Glutamatergic neuron (in vitro differentiated cells): ENCODE results near the gene MNAT1. TPM values are rescaled to one million over a fixed set of nuclear protein-coding genes. Genes with fewer than 3 reads are reported as not detected.
"Not testable (repeated sequence)": the region's sequence is repeated elsewhere in the genome, so short reads cannot be mapped to it uniquely, and the experiment has no call there.

Source experiments
- DNase-seq: peaks from one replicate; pipeline ENCODE4 v3.0.0; 2022
- H3K27ac Mint-ChIP-seq: one replicate; pipeline ENCODE4 v1.8.0; 2020; ENCODE audit warnings: mild to moderate bottlenecking, mixed read lengths, inconsistent platforms; ENCODE audit not compliant: unreplicated experiment
- H3K27me3 Mint-ChIP-seq: one replicate; pipeline ENCODE4 v1.8.0; 2020; ENCODE audit warnings: mild to moderate bottlenecking, moderate library complexity, mixed read lengths, inconsistent platforms; ENCODE audit not compliant: unreplicated experiment
- H3K36me3 Mint-ChIP-seq: one replicate; pipeline ENCODE4 v1.8.0; 2020; ENCODE audit warnings: mild to moderate bottlenecking, mixed read lengths, inconsistent platforms; ENCODE audit not compliant: unreplicated experiment
- H3K4me1 Mint-ChIP-seq: one replicate; pipeline ENCODE4 v1.8.0; 2020; ENCODE audit warnings: mild to moderate bottlenecking, low read depth, mixed read lengths, inconsistent platforms; ENCODE audit not compliant: unreplicated experiment
- H3K4me3 Mint-ChIP-seq: one replicate; pipeline ENCODE4 v1.8.0; 2020; ENCODE audit warnings: mild to moderate bottlenecking, mixed read lengths, inconsistent platforms; ENCODE audit not compliant: unreplicated experiment
- H3K9me3 Mint-ChIP-seq: one replicate; pipeline ENCODE4 v1.8.0; 2020; ENCODE audit warnings: mild to moderate bottlenecking, moderate library complexity, mixed read lengths, inconsistent platforms; ENCODE audit not compliant: unreplicated experiment
- CTCF ChIP-seq: fragments of 200-600 bp; sonication (generic); IDR thresholded peaks from one replicate; pipeline ENCODE4 v1.5.0; 2021; ENCODE audit not compliant: partially characterized antibody, unreplicated experiment
- total RNA-seq: library from RNA; stranded (reverse); fragmentation: NEBNext Ultra II Directional; extraction: Animal tissue kit (Norgen Biotek cat#: 25700); gene quantifications from one replicate; pipeline ENCODE4 v1.2.1, GENCODE V29; 2021; ENCODE audit not compliant: unreplicated experiment

MNAT1 gene
- total RNA-seq, 1 donor from 2014 or later: 45.2 TPM

- no peaks in the 10 kb centered on the region for H3K27me3 Mint-ChIP-seq
- H3K36me3 Mint-ChIP-seq: peaks cover 5% of the 10 kb centered on the region
- H3K27ac Mint-ChIP-seq: no peak overlapping the region
- TF ChIP-seq CTCF: no peak
- no peak for DNase-seq
- peaks cover 11% of the 10 kb centered on the region for H3K4me1 Mint-ChIP-seq
- H3K9me3 Mint-ChIP-seq: no peaks in the 10 kb centered on the region
- no peak overlapping the region for H3K4me3 Mint-ChIP-seq
Observed at GRCh38 chr14:60839657-60840056, 105.1 kb downstream of the MNAT1 start.

GRCh38 chr14:60840313-60840712 is 105.8 kb downstream of the MNAT1 start:
- Mint-ChIP-seq H3K27ac (no peak overlapping the region), H3K9me3 (no peaks in the 10 kb centered on the region), H3K4me1 (peaks cover 11% of the 10 kb centered on the region), H3K27me3 (no peaks in the 10 kb centered on the region), H3K36me3 (peaks cover 5% of the 10 kb centered on the region), H3K4me3 (no peak overlapping the region)
- TF ChIP-seq CTCF: no peak
- DNase-seq: peak; percentile 39

GRCh38 chr14:60845523-60845922 is 111.0 kb downstream of the MNAT1 start:
- Mint-ChIP-seq H3K36me3 (peaks cover 16% of the 10 kb centered on the region), H3K4me1 (peaks cover 8% of the 10 kb centered on the region), H3K4me3 (no peak overlapping the region), H3K9me3 (peaks cover 2% of the 10 kb centered on the region), H3K27me3 (no peaks in the 10 kb centered on the region), H3K27ac (no peak overlapping the region)
- no peak for TF ChIP-seq CTCF
- no peak for DNase-seq

GRCh38 chr14:60848066-60848465 is 113.5 kb downstream of the MNAT1 start:
- H3K9me3 Mint-ChIP-seq: peaks cover 6% of the 10 kb centered on the region
- no peak for TF ChIP-seq CTCF
- no peak overlapping the region for H3K4me3 Mint-ChIP-seq
- DNase-seq: no peak
- H3K27me3 Mint-ChIP-seq: peaks cover 3% of the 10 kb centered on the region
- H3K36me3 Mint-ChIP-seq: peaks cover 29% of the 10 kb centered on the region
- H3K27ac Mint-ChIP-seq: no peak overlapping the region
- H3K4me1 Mint-ChIP-seq: no peaks in the 10 kb centered on the region

GRCh38 chr14:60851692-60852091 is 117.1 kb downstream of the MNAT1 start:
- DNase-seq, H3K4me3 Mint-ChIP-seq, H3K4me1 Mint-ChIP-seq, H3K27me3 Mint-ChIP-seq, H3K27ac Mint-ChIP-seq, H3K9me3 Mint-ChIP-seq: not testable (repeated sequence)
- H3K36me3 Mint-ChIP-seq: peaks cover 40% of the 10 kb centered on the region

GRCh38 chr14:60856111-60856510 is 121.5 kb downstream of the MNAT1 start:
- H3K9me3 Mint-ChIP-seq: peaks cover 10% of the 10 kb centered on the region
- no peaks in the 10 kb centered on the region for H3K4me1 Mint-ChIP-seq
- peaks cover 37% of the 10 kb centered on the region for H3K36me3 Mint-ChIP-seq
- no peak for DNase-seq
- H3K4me3 Mint-ChIP-seq: no peak overlapping the region
- no peak for TF ChIP-seq CTCF
- peaks cover 3% of the 10 kb centered on the region for H3K27me3 Mint-ChIP-seq
- no peak overlapping the region for H3K27ac Mint-ChIP-seq
